HG02642 (cell line): Measurements from ENCODE around the gene SLIT1.
"Not testable (repeated sequence)": the region's sequence is repeated elsewhere in the genome, so short reads cannot be mapped to it uniquely, and the experiment has no call there.

Source experiments
- ATAC-seq: cut with Tn5 transposase; IDR thresholded peaks from one replicate; pipeline ENCODE4 v1.9.1; 2021; ENCODE audit warnings: mild to moderate bottlenecking; ENCODE audit not compliant: unreplicated experiment, poor library complexity

SLIT1 gene

GRCh38 chr10:97050956-97051496 is 134.7 kb downstream of the SLIT1 start:
- ATAC-seq: no peak

GRCh38 chr10:97050205-97050745 is 135.5 kb downstream of the SLIT1 start:
- no peak for ATAC-seq

- no peak for ATAC-seq
These were observed 136.1 kb downstream of the SLIT1 start for GRCh38 chr10:97049670-97050069.

GRCh38 chr10:97048649-97049427 is 136.9 kb downstream of the SLIT1 start:
- no peak for ATAC-seq

GRCh38 chr10:97047788-97048187 is 138.0 kb downstream of the SLIT1 start:
- no peak for ATAC-seq

GRCh38 chr10:97047083-97047736 is 138.5 kb downstream of the SLIT1 start:
- ATAC-seq: no peak

- ATAC-seq: no peak
These were observed 139.2 kb downstream of the SLIT1 start for GRCh38 chr10:97046456-97047082.

- ATAC-seq: no peak
These were observed 142.2 kb downstream of the SLIT1 start for GRCh38 chr10:97043563-97043855.

- no peak for ATAC-seq
These were observed 142.8 kb downstream of the SLIT1 start for GRCh38 chr10:97042716-97043562.

- ATAC-seq: no peak
These were observed 143.7 kb downstream of the SLIT1 start for GRCh38 chr10:97042081-97042480.

- ATAC-seq: no peak
These were observed 145.1 kb downstream of the SLIT1 start for GRCh38 chr10:97040706-97041105.

- ATAC-seq: no peak
These were observed 145.5 kb downstream of the SLIT1 start for GRCh38 chr10:97040248-97040584.

GRCh38 chr10:97039538-97040247 is 146.1 kb downstream of the SLIT1 start:
- ATAC-seq: no peak

GRCh38 chr10:97038688-97039087 is 147.1 kb downstream of the SLIT1 start:
- ATAC-seq: no peak

GRCh38 chr10:97037365-97038361 is 148.1 kb downstream of the SLIT1 start:
- ATAC-seq: peak; percentile 73

GRCh38 chr10:97034958-97035769 is 150.6 kb downstream of the SLIT1 start:
- ATAC-seq: no peak

- no peak for ATAC-seq
These were observed 151.5 kb downstream of the SLIT1 start for GRCh38 chr10:97034301-97034700.

- not testable (repeated sequence) for ATAC-seq
These were observed 151.9 kb downstream of the SLIT1 start for GRCh38 chr10:97033841-97034240.
